NCI-H774 (cell line): ENCODE measurements around the gene PITPNC1.
"Not testable (repeated sequence)": the region's sequence is repeated elsewhere in the genome, so short reads cannot be mapped to it uniquely, and the experiment has no call there.

ENCODE experiments used
- DNase-seq: peaks from one replicate; lab custom pipeline; 2025; lab: John Stamatoyannopoulos, UW

Gene PITPNC1

DNA sequence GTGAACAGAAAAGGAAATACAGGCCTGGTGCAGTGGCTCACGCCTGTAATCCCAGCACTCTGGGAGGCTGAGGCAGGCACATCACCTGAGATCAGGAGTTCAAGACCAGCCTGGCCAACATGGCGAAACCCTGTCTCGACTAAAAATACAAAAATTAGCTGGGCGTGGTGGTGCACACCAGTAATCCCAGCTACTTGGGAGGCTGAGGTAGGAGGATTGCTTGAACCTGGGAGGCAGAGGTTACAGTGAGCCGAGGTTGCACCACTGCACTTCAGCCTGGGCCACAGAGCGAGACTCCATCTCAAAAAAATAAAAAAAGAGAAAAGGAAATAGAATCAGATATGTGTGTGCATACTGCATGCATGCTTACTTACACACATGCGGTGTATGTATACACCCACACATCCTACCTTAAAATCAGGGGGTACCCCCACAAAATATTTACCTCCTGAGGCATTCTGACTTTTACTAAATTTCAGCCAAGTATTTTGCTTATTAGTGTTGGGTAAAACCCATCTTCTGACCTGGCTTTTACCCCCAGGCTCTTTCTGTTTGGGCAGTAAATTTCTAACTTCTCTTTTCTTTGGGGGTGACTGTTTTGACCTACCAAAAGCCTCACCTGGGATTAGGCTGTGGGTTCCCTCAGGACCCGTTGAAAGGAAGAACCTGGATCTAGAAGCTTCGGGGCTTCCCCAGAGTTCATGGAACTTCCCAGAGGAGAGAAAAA lies 201.8 kb downstream of the PITPNC1 start:
- DNase-seq: not testable (repeated sequence)

GRCh38 chr17:67582673-67583081 lies 205.6 kb downstream of the PITPNC1 start:
- DNase-seq: peak; percentile 99

DNA sequence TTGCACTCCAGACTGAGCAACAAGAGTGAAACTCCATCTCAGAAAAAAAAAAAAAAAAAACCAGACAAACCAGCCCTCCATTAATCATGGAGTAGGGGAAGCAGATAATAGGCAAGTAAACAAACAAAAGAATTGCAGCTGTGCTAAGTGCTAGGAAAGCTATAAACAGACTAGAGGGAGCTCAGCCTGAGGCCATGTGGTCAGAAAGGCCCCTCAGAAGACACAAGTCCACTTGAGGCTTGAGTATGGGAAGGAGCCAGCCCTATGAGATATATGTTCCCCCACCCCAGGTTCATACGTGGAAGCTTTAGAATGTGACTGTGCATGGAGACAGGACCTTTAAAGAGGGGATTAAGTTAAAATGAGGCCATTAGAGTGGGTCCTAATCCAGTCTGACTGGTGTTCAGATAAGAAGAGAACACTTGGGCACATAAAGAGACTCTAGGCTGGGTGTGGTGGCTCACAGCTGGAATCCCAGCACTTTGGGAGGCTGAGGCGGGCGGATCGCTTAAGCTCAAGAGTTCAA lies 208.1 kb downstream of the PITPNC1 start:
- peak; percentile 82 for DNase-seq

GRCh38 chr17:67588326-67588725 lies 211.2 kb downstream of the PITPNC1 start:
- no peak for DNase-seq

DNA sequence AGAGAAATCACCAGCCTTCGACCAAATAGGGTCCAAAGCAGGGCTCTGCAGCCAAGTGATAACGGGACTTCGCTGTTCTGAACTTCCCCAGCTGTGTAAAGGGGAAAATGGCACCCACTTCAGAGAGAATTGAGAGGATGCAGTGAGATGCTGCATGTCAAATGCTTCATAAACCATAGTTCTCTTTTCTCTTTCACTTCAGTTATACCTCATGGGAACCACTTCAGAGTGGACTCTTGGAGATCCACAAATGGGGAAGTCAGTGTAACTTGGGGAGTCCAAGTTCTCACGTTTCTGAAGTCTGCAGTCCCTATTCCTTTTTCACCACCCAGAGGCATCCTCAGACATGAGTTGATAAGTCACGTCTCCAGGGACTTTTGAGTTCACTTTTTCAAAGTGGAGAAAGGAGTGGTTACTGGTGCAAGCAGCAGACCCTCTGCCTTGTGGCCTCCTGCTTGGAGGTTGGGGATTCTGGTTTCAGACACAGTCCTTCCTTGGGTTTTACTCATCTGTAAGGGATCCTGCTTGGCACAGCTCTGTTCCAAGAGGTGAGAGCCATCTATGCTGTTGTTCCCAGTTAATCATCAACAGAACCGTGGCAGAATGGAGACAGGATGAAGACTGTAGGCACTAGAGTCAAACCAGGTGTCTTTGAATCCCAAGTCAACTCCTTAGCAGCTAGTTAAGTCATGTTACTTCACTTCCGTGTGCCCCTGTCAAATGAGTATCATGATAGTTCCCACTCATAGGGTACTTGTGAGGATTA lies 217.2 kb downstream of the PITPNC1 start:
- no peak for DNase-seq

DNA sequence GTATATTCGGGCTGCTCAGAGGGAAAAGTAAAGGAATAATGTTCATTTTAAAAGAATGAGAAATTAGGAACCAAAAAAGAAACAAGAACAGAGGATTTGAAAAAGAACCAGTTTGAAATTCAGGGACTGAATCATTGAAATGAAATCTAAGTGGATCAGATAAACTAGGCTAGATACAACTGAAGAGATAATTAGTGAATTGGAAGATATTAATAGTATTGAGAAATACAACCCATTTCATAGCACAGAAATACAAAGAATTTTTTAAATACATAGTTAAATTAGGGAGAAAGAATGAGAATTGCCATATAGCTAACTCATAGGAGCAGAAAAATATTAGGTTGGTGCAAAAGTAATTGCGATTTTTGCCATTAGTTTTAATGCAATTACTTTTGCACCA lies 223.3 kb downstream of the PITPNC1 start:
- DNase-seq: no peak

DNA sequence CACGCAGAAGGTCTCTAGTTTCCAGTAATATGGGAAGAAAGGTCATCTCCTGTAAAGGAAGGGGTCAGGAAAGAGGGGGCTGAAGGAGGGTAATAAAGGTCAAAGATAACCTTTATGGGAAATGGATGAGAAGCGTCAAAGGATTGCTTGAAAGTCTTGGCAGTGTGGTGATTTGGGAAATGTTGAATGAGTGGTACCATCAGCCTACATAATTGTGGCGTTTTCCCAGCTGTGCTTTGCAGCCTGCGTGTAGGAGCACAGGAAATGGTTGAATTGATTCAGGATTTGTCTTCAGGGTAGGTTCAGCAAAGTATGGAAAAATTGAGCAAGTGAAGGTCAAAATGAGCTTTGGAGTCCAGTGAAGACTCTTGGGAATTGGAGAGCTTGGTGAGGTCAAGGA lies 224.8 kb downstream of the PITPNC1 start:
- DNase-seq: no peak

GRCh38 chr17:67602444-67602843 lies 225.4 kb downstream of the PITPNC1 start:
- DNase-seq: no peak

DNA sequence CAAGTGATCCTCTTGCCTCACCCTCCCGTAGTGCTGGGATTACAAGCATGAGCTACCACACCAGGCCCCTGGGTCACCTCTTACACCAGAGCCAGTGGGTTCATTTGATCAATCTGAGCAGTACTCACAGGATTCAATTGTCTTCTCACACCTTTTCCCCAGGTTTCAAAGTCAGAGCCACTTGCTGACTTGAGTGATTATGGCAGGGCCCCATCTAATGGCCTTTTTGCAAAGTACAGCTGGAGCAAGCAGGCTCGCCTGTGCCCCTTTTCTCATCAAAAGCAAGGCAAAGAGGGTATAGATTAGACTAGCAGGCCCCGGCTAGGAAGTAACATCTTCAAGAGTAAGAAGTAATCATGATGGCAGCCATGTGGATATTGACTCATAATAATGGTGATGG lies 225.9 kb downstream of the PITPNC1 start:
- DNase-seq: peak; percentile 84

- no peak for DNase-seq
Measured at GRCh38 chr17:67605256-67605912, 228.3 kb downstream of the PITPNC1 start.

- no peak for DNase-seq
Measured at GRCh38 chr17:67606471-67606870, 229.4 kb downstream of the PITPNC1 start.

- DNase-seq: no peak
Measured at GRCh38 chr17:67606896-67607604, 230.0 kb downstream of the PITPNC1 start.

GRCh38 chr17:67610061-67610460 lies 233.0 kb downstream of the PITPNC1 start:
- DNase-seq: no peak

GRCh38 chr17:67613961-67614360 lies 236.9 kb downstream of the PITPNC1 start:
- no peak for DNase-seq

DNA sequence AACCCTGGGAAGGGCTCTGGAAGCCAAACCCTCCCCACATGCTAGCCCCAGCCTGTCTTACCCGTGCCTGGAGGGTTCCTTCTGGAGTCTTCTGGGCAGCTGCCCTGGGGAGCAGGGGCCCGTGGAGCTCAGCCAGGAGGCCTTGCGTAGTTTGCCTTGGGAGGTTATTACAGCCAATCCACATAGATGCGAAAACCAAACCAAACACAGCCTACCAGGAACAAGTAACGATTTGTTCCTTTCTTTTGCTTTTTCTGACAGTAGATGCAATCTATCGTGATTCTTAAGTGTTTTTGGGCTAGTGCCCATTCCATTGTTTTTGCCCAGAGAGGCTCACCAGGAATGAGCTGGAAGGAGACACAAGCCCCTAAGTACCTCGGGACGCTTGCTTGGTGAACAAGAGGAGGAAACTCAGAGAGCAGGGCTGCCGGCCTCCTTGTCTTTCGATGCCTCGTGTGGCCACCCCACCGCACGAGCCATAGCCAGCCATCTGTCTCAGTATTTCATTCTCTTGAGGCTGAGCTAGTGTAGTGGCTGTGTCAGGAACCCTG lies 238.0 kb downstream of the PITPNC1 start:
- DNase-seq: no peak

DNA sequence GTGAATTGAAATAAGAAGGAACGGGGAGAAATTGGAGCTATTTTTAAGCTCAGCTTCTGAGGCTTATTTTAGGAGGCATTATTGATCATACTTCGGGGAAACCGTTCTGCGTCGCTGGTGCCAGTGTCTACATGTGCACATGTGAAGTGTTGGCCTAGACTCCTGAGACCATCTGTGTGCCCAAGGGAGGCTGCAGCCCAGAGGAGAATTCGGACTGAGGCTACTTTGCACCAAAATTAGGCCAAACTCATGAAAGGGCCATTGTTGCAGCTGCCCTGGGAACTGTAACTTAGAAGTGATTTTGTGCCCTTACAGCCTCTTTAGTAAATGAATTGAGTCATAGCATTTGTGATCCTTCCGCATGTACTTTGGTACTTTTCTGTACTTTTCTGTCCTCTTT lies 238.7 kb downstream of the PITPNC1 start:
- no peak for DNase-seq

GRCh38 chr17:67617304-67617899 lies 240.3 kb downstream of the PITPNC1 start:
- DNase-seq: no peak

DNA sequence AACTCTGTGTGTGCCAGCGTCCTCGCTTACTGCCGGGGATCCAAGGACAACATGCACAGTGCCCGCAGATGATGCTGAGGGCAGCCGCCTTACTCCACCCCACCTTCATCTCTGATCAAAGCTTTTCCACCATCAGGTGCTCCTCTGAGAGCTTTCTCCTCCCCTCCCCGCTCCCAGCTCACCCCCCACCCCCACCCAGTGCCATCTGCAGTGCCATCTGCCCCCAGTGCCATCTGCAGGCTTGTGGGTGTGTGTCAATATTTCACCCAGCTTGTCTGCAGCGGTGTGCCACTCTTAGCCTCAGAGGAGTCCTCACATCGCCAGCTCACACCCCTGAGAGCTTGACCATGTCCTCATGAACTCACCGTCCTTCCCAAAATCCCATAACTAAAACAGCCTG lies 242.5 kb downstream of the PITPNC1 start:
- DNase-seq: no peak

GRCh38 chr17:67620088-67620487 lies 243.0 kb downstream of the PITPNC1 start:
- no peak for DNase-seq

GRCh38 chr17:67620636-67621035 lies 243.6 kb downstream of the PITPNC1 start:
- no peak for DNase-seq

- DNase-seq: no peak
Measured at GRCh38 chr17:67623767-67624166, 246.7 kb downstream of the PITPNC1 start.
